NB4 (cell line): Measurements from ENCODE around the gene TSSK6.
A peak's percentile ranks its signal among the peaks of the same experiment; 100 is the strongest.

Source experiments
- DNase-seq: peaks from one replicate; pipeline ENCODE4 v3.0.0; 2010; ENCODE audit warnings: low read depth
- H3K4me3 ChIP-seq: one replicate; pipeline ENCODE4 v1.5.1; 2011; ENCODE audit warnings: mild to moderate bottlenecking, low read depth, low read length, moderate library complexity
- CTCF ChIP-seq: IDR thresholded peaks from one replicate; pipeline ENCODE4 v1.5.1; 2012; ENCODE audit warnings: low read depth, low read length
- MYC ChIP-seq: IDR thresholded peaks from 2 replicates; pipeline ENCODE4 v1.6.1; 2011; ENCODE audit warnings: low read depth, low read length
- POLR2A ChIP-seq: IDR thresholded peaks from 2 replicates; pipeline ENCODE4 v1.6.1; 2011; ENCODE audit warnings: mild to moderate bottlenecking; ENCODE audit not compliant: insufficient read length; ENCODE audit errors: extremely low read depth
- TF ChIP-seq, protein P1 (sequence below): IDR thresholded peaks from 2 replicates; pipeline ENCODE4 v1.6.1; 2011; ENCODE audit warnings: low read depth, low read length

Gene TSSK6

GRCh38 chr19:19529783-19530422 lies 14.6 kb upstream of the TSSK6 start:
- TF ChIP-seq POLR2A: no peak
- TF ChIP-seq, protein P1, sequence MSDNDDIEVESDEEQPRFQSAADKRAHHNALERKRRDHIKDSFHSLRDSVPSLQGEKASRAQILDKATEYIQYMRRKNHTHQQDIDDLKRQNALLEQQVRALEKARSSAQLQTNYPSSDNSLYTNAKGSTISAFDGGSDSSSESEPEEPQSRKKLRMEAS: no peak
- no peak for TF ChIP-seq MYC
- TF ChIP-seq CTCF: no peak
- H3K4me3 ChIP-seq: no peak overlapping the region
- no peak for DNase-seq

DNA sequence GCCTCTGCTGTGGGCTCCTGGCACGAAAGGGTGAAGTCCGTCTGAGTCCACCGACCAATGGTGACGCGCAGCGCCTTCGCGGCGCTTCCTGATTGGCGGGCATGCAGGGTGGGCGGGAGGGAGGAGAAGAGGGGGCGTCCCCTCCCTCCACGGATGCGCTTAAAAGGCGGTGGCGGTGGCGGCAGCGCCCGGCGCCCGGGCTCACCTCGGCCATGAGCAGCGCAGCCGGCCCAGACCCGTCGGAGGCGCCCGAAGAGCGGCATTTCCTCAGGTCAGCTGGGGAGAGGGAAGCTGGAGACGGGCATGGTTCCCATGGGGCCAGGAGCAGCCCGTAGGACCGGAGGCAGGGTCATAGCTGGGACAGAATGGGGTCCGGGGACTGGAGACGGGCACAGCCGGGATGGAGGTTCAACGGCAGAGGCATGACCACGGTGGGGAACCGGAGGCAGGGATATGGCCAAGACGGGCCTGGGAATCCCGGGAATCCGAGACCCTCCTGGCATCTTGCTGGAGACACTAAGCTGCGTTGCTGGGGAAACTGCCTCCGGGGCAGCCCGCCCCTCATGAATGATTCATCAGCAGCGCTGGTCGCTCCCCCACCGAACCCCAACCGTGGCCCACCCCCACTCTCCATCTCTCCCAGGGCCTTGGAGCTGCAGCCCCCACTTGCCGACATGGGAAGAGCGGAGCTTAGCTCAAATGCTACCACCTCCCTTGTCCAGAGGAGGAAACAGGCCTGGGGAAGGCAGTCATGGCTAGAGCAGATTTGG lies 13.6 kb upstream of the TSSK6 start, which contains the start of gene YJEFN3:
YJEFN3 (plus strand) TSS at position 191 of the 770 bp plus-strand sequence; CDS start at position 213, 22 bp downstream.
- no peak for TF ChIP-seq CTCF
- no peak for TF ChIP-seq MYC
- TF ChIP-seq POLR2A: no peak
- TF ChIP-seq, protein P1: no peak
- no peak for DNase-seq
- H3K4me3 ChIP-seq: no peak within 1 kb of the TSS

DNA sequence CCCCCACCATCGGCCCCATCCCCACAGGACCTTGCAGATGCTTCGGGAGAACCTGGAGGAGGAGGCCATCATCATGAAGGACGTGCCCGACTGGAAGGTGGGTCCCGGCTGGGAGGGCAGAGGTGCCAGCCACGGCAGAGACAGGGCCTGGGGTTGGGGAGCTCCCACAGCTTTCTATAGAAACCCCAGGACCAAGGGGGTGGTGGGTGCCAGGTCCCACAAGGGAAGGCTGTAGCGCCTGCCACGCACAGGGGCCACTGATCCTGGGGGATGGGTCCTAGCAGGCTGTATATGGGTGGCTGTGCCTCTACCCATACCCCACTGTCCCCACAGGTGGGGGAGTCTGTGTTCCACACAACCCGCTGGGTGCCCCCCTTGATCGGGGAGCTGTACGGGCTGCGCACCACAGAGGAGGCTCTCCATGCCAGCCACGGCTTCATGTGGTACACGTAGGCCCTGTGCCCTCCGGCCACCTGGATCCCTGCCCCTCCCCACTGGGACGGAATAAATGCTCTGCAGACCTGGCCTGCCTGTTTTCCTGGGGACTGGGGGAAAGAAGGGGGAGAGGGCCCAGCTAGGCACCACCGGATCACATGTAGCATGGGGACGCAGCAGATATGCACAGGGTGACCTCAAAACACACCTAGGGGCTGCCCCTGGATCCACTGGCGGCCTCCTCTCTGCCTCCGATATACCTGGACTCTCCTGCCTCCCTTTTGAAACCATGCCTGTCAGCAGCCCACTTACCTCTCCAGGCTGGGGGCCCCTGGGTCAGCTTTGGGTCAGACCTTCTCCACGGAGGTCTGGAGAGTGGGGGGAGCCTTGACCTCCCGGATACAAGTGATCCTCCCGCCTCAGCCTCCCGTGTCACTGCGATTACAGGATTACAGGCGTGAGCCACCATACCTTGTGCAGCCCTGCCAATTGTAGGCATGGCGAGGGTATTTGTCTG lies 12.6 kb upstream of the TSSK6 start:
- no peak for DNase-seq
- TF ChIP-seq, protein P1: no peak
- TF ChIP-seq MYC: no peak
- H3K4me3 ChIP-seq: no peak overlapping the region

- DNase-seq: no peak
- H3K4me3 ChIP-seq: no peak overlapping the region
- no peak for TF ChIP-seq POLR2A
These were observed 12.0 kb upstream of the TSSK6 start for GRCh38 chr19:19527371-19527656.

DNA sequence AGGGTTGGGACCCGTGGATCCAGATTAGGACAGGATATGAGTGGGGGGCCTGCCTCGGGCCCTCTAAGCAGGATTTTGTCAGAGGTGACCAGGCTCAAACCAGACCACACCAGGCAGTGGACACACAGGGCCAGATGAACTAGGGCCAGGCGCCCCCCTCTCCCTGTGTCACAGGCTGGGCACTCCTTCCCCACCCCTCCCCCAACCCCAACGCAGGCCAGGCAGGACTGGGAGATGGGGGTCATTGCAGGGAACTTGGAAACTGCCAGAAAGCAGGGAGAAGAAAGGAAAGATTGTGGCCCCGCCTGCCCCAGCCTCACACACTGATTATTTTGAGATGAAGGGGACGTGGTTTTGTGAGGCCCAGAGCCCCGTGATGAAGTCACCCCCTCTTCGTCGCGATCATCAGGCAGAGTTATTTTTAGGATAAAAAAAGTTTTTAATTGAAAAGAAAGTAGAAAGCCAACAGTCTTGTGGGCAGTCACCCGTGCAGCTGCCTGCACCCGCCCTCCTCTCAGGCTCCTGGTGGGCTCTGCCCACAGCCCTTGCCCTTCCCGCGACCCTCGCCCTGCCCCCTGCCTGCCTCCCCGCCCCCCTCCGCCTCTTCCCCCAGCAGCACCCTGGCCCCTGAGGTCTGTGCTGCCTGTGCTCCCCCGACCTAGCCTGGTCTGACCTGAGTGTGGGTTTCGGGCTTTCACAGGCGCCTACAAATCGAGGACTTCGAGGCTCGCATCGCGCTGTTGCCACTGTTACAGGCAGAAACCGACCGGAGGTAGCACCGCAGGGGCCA lies 11.4 kb upstream of the TSSK6 start:
- no peak for TF ChIP-seq CTCF
- no peak for TF ChIP-seq MYC
- TF ChIP-seq, protein P1: no peak
- no peak for TF ChIP-seq POLR2A
- peak; percentile 47 for DNase-seq

DNA sequence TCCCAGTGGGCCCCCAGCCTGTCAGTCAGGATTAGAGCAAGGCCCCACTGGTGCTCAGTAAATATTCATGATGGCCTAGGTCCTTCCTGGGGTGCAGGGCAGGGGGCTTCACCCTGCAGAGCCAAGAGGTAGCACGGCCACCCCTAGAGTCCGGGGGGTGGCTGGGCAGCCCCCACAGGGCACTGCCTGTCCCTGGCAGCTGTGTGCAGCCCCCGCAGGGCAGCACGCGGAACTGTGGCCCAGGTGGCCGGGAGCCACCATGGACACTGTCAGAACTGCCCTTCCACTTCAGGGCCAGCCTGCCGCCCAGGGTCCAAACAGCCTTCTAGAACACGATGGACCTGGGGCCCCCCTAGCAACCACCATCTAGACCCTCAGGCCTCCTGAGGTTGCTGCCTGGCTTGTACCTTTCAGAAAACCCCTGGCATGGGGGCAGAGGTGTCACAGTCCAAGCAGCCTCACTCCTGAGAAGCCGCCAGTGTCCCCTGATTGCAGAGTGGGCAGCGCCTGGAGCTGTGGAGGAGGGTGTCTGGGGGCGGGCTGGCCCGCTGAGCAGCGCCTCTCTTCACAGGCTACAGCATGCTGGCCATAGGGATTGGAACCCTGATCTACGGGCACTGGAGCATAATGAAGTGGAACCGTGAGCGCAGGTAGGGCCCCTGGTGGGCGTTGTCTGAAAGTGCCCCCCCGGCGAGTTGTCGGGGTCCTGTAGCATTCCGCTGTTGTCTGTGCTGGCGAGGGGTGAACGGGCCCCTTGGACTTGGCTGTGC lies 10.4 kb upstream of the TSSK6 start:
- TF ChIP-seq CTCF: no peak
- TF ChIP-seq, protein P1: no peak
- TF ChIP-seq MYC: no peak
- TF ChIP-seq POLR2A: no peak
- no peak overlapping the region for H3K4me3 ChIP-seq
- no peak for DNase-seq

More for the DNA sequence above, 11.4 kb upstream of the TSSK6 start:
- no peak overlapping the region for H3K4me3 ChIP-seq
